Measurements from ENCODE around the gene KCP.

Gene KCP

GRCh38 chr7:128948976-128949760 is 38.7 kb upstream of the KCP start:
- Histone ChIP-seq H3K36me3 (ENCODE audit: control insufficient read depth in 4 of 4, insufficient read depth in 4 of 4, low read length in 3 of 4) (peaks cover 28 to 91% (median 68%) of the 10 kb centered on the region in 4 experiments), H3K27ac (ENCODE audit: insufficient read depth in 1 of 2, low read depth in 1 of 2, low read length in 2 of 2, poor library complexity in 1 of 2, severe bottlenecking in 2 of 2) (peak overlapping the region in 1 of 2 experiments; percentile 44), H3K9me3 (ENCODE audit: control extremely low read depth in 1 of 5, control insufficient read depth in 4 of 5, insufficient read depth in 2 of 5, low read depth in 1 of 5, low read length in 4 of 5) (no peaks in the 10 kb centered on the region), H3K4me1 (ENCODE audit: control extremely low read depth in 1 of 4, control insufficient read depth in 4 of 4, insufficient read depth in 4 of 4, low read length in 3 of 4) (peaks cover 6 to 47% (median 21%) of the 10 kb centered on the region in 4 experiments), H3K4me3 (ENCODE audit: control insufficient read depth in 1 of 7, extremely low read depth in 1 of 7, insufficient read depth in 4 of 7, low read depth in 2 of 7, low read length in 6 of 7) (no peak overlapping the region), H3K27me3 (replicated peaks in 2 of 5; ENCODE audit: control insufficient read depth in 4 of 5, insufficient read depth in 5 of 5, low read length in 4 of 5) (no peaks in the 10 kb centered on the region)
- no peak for DNase-seq
- ChIA-PET POLR2A (interaction anchor here (1.2 kb wide), 1 partner anchor 9 kb away, joined by 3 read pairs; no protein-coding TSS in a partner anchor), CTCF (interaction anchor here (0.7 to 5.7 kb wide), 7 partner anchors 9 to 100 kb away, joined by 3 to 23 read pairs (median 4); no protein-coding TSS in a partner anchor)
- 100% methylated on average over 2 of the region's 4 CpGs for WGBS (ENCODE audit: insufficient coverage)

GRCh38 chr7:128948312-128948973 is 37.9 kb upstream of the KCP start:
- Histone ChIP-seq H3K36me3 (ENCODE audit: control insufficient read depth in 4 of 4, insufficient read depth in 4 of 4, low read length in 3 of 4) (peaks cover 24 to 83% (median 64%) of the 10 kb centered on the region in 4 experiments), H3K9me3 (ENCODE audit: control extremely low read depth in 1 of 5, control insufficient read depth in 4 of 5, insufficient read depth in 2 of 5, low read depth in 1 of 5, low read length in 4 of 5) (no peaks in the 10 kb centered on the region), H3K4me3 (ENCODE audit: control insufficient read depth in 1 of 7, extremely low read depth in 1 of 7, insufficient read depth in 4 of 7, low read depth in 2 of 7, low read length in 6 of 7) (no peak overlapping the region), H3K4me1 (ENCODE audit: control extremely low read depth in 1 of 4, control insufficient read depth in 4 of 4, insufficient read depth in 4 of 4, low read length in 3 of 4) (peaks cover 11 to 53% (median 24%) of the 10 kb centered on the region in 4 experiments), H3K27ac (ENCODE audit: insufficient read depth in 1 of 2, low read depth in 1 of 2, low read length in 2 of 2, poor library complexity in 1 of 2, severe bottlenecking in 2 of 2) (peak overlapping the region in 1 of 2 experiments; percentile 44), H3K27me3 (replicated peaks in 2 of 5; ENCODE audit: control insufficient read depth in 4 of 5, insufficient read depth in 5 of 5, low read length in 4 of 5) (no peaks in the 10 kb centered on the region)
- DNase-seq, result no peak
- 84% methylated on average over 7 of the region's 12 CpGs for WGBS (ENCODE audit: insufficient coverage)
- CTCF ChIA-PET, result interaction anchor here (0.6 to 5.7 kb wide), 11 partner anchors 8 to 260 kb away, joined by 3 to 23 read pairs (median 4); no protein-coding TSS in a partner anchor
- POLR2A ChIA-PET, result no interaction called here

GRCh38 chr7:128947854-128948253 is 37.3 kb upstream of the KCP start:
- 97% methylated on average over 9 of the region's 9 CpGs for WGBS (ENCODE audit: insufficient coverage)
- Histone ChIP-seq H3K27me3 (replicated peaks in 2 of 5; ENCODE audit: control insufficient read depth in 4 of 5, insufficient read depth in 5 of 5, low read length in 4 of 5) (no peaks in the 10 kb centered on the region), H3K4me1 (ENCODE audit: control extremely low read depth in 1 of 4, control insufficient read depth in 4 of 4, insufficient read depth in 4 of 4, low read length in 3 of 4) (peaks cover 11 to 58% (median 28%) of the 10 kb centered on the region in 4 experiments), H3K27ac (ENCODE audit: insufficient read depth in 1 of 2, low read depth in 1 of 2, low read length in 2 of 2, poor library complexity in 1 of 2, severe bottlenecking in 2 of 2) (no peak overlapping the region), H3K4me3 (ENCODE audit: control insufficient read depth in 1 of 7, extremely low read depth in 1 of 7, insufficient read depth in 4 of 7, low read depth in 2 of 7, low read length in 6 of 7) (no peak overlapping the region), H3K36me3 (ENCODE audit: control insufficient read depth in 4 of 4, insufficient read depth in 4 of 4, low read length in 3 of 4) (peaks cover 18 to 77% (median 59%) of the 10 kb centered on the region in 4 experiments), H3K9me3 (ENCODE audit: control extremely low read depth in 1 of 5, control insufficient read depth in 4 of 5, insufficient read depth in 2 of 5, low read depth in 1 of 5, low read length in 4 of 5) (no peaks in the 10 kb centered on the region)
- no peak for DNase-seq
- CTCF ChIA-PET, result interaction anchor here (0.6 to 5.7 kb wide), 13 partner anchors 8 to 261 kb away, joined by 3 to 23 read pairs (median 4); no protein-coding TSS in a partner anchor
- POLR2A ChIA-PET, result no interaction called here

GRCh38 chr7:128946936-128947830 is 36.7 kb upstream of the KCP start:
- no peak overlapping the region for H3K27ac ChIP-seq (ENCODE audit: insufficient read depth in 1 of 2, low read depth in 1 of 2, low read length in 2 of 2, poor library complexity in 1 of 2, severe bottlenecking in 2 of 2)
- WGBS (ENCODE audit: insufficient coverage), result 97% methylated on average over 11 of the region's 22 CpGs
- peaks cover 11 to 62% (median 32%) of the 10 kb centered on the region in 4 experiments for H3K4me1 ChIP-seq (ENCODE audit: control extremely low read depth in 1 of 4, control insufficient read depth in 4 of 4, insufficient read depth in 4 of 4, low read length in 3 of 4)
- peaks cover 15 to 74% (median 56%) of the 10 kb centered on the region in 4 experiments for H3K36me3 ChIP-seq (ENCODE audit: control insufficient read depth in 4 of 4, insufficient read depth in 4 of 4, low read length in 3 of 4)
- DNase-seq, result peak in 2 of 3 donors; percentile 33 to 34
- ChIA-PET POLR2A (interaction anchor here (0.6 kb wide), 1 partner anchor 72 kb away, joined by 3 read pairs; no protein-coding TSS in a partner anchor), CTCF (interaction anchor here (0.6 to 5.7 kb wide), 13 partner anchors 10 to 63 kb away, joined by 3 to 23 read pairs (median 4); no protein-coding TSS in a partner anchor)
- no peaks in the 10 kb centered on the region for H3K27me3 ChIP-seq (replicated peaks in 2 of 5; ENCODE audit: control insufficient read depth in 4 of 5, insufficient read depth in 5 of 5, low read length in 4 of 5)
- no peaks in the 10 kb centered on the region for H3K9me3 ChIP-seq (ENCODE audit: control extremely low read depth in 1 of 5, control insufficient read depth in 4 of 5, insufficient read depth in 2 of 5, low read depth in 1 of 5, low read length in 4 of 5)
- H3K4me3 ChIP-seq (ENCODE audit: control insufficient read depth in 1 of 7, extremely low read depth in 1 of 7, insufficient read depth in 4 of 7, low read depth in 2 of 7, low read length in 6 of 7), result no peak overlapping the region

GRCh38 chr7:128945668-128946366 is 35.3 kb upstream of the KCP start:
- 99% methylated on average over 19 of the region's 21 CpGs for WGBS (ENCODE audit: insufficient coverage)
- CTCF ChIA-PET, result interaction anchor here (1.2 to 5.7 kb wide), 7 partner anchors 11 to 61 kb away, joined by 3 to 23 read pairs (median 5); no protein-coding TSS in a partner anchor

More at GRCh38 chr7:128945668-128946366, 35.3 kb upstream of the KCP start:
- H3K9me3 ChIP-seq (ENCODE audit: control extremely low read depth in 1 of 5, control insufficient read depth in 4 of 5, insufficient read depth in 2 of 5, low read depth in 1 of 5, low read length in 4 of 5), result no peaks in the 10 kb centered on the region
- H3K27me3 ChIP-seq (replicated peaks in 2 of 5; ENCODE audit: control insufficient read depth in 4 of 5, insufficient read depth in 5 of 5, low read length in 4 of 5), result no peaks in the 10 kb centered on the region
- H3K36me3 ChIP-seq (ENCODE audit: control insufficient read depth in 4 of 4, insufficient read depth in 4 of 4, low read length in 3 of 4), result peaks cover 15 to 71% (median 53%) of the 10 kb centered on the region in 4 experiments
- POLR2A ChIA-PET, result no interaction called here
- DNase-seq, result no peak
- no peak overlapping the region for H3K4me3 ChIP-seq (ENCODE audit: control insufficient read depth in 1 of 7, extremely low read depth in 1 of 7, insufficient read depth in 4 of 7, low read depth in 2 of 7, low read length in 6 of 7)
- H3K27ac ChIP-seq (ENCODE audit: insufficient read depth in 1 of 2, low read depth in 1 of 2, low read length in 2 of 2, poor library complexity in 1 of 2, severe bottlenecking in 2 of 2), result peak overlapping the region in 1 of 2 experiments; percentile 25
- H3K4me1 ChIP-seq (ENCODE audit: control extremely low read depth in 1 of 4, control insufficient read depth in 4 of 4, insufficient read depth in 4 of 4, low read length in 3 of 4), result peaks cover 11 to 63% (median 40%) of the 10 kb centered on the region in 4 experiments
